GM18873 (cell line): ENCODE results near the gene C4orf51.

ENCODE experiments used
- ATAC-seq: cut with Tn5 transposase; IDR thresholded peaks from one replicate; pipeline ENCODE4 v1.9.1; 2021; ENCODE audit warnings: mild to moderate bottlenecking, moderate library complexity, moderate number of reproducible peaks; ENCODE audit not compliant: unreplicated experiment, low FRiP score

The C4orf51 gene

DNA sequence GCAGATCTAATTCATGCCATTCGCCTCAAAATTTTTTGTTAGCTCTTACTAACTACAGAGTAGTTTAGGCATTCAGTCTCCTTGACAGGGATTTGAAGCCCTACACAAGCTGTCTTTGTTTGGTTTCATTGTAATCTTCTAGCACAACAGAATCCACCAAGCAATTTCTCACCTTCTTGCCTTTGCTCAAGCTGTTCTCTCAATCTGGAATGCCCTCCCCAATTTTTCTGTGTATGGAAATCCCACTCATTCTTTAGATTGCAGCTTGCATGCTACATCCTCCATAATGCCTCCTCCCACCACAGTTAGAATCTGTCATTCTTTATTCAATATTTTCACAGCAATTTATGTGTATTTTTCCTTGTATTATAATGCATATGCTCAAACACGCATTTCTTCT, 63.7 kb downstream of the C4orf51 start:
- ATAC-seq = no peak

DNA sequence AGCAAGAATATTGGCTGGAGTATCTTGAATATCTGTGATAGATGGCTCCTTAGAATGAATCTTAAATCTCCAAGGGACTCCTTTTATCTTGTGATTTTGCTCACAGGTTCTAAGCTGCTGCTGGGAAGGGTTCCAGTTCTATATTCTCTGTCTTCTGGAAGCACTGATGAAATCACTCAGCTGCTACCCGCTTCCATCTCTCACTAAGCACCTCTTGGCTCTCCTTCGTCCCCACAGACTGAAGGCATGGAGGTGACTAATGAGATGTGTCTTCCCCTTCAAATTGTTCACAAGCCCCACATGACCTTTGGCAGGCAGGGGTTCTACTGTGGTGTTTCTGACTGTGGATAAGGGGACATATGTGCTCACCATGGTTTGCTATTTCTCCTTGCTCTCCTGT, 75.9 kb downstream of the C4orf51 start:
- no peak for ATAC-seq

DNA sequence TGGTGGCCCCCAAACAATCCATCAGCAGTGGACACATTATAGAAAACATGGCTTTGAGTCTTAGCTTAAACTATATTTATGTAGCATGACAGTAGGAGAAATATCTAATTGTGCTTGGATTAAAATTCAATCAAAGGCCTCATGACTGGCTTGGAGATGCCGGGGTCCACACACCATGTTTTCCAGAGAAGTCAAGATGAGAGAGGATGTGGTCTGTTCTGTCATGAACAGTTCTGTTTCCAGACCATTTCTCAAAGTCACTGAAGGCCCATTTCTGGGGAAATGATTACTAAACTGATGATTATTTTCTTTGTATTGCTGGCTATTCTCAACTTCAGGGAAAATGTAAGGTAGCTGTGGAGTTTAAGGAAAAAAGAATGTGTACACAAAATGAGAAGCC, 76.3 kb downstream of the C4orf51 start:
- no peak for ATAC-seq

DNA sequence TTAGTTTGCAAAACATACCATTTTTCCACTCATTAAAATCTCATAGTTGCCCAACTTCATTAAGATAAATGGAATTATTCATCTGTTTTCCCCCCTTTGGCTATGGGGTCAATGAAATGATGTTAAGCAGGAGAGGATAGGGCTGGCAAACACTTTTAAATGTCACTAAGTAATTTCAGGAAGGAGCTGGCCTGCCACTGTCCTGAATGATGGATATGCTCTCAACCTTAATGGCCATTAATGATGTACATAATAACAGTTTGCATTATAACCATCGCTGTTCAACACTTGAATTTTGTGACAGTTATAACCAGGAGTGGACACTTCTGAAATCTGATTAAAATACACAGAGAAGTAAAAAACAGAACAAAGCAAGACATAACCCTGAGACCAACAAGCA, 77.2 kb downstream of the C4orf51 start:
- ATAC-seq = no peak

DNA sequence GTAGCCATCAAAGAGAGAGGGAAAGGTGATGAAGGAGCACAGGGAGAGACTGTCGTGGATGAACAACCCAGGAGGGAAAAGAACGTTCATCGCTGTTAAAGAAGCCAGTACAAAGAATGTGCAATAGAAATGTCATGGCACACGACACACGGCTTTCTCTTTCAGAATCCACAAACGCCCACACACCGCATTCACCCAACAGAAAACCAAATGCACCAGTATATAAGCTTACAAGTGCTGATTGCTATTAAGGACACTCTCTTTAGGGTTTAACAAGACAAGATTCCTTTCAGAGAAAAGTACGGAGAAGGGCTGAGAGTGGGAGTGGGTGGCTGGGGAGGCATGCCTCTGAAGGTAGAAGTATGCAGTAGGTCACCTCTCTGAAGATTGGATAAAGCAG, 80.2 kb downstream of the C4orf51 start:
- ATAC-seq = no peak

DNA sequence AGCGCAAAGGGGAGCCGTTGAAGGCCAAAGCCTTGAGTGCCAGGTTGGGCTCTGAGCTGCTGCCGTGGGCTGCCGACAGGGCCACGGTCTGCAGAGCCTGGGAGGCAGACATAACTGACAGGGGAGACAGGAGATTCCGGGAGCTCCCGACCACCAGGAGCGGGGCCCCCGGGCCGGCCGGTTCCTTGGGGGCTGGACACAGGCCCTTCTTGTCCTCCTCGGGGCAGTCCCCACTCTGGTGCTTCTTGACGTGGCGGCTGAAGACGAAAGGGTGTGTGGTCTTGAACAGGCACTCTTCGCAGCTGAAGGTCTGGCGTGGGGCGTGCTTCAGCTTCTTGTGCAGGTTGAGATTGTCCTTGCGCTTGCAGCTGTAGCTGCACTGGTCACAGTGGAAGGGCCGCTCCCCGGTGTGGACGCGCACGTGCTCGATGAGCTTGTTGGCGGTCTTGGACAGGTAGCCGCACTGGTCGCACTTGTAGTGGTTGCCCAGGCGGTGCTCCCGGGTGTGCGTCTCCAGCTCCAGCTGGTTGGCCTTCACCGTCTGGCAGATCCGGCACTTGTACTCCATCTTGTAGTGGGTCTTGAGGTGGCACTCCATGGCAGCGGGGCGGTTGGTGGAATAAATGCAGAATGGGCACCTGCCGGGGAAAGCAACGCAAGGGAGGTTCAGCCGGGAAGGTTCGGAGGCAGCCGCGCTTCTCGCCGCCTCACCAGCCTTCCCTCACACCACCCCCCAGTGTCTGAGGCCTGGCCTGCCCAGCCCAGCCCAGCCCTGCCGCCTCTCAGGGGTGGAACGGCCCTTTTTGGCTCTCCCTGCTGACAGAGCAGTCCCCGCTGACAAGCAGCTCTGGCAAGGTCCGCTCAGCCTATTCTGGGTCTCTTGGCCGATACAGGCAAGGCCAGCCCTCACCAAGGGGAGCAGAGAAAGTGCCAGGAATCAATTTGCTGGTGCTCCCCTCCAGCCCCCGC, 81.3 kb downstream of the C4orf51 start:
- ATAC-seq = no peak

DNA sequence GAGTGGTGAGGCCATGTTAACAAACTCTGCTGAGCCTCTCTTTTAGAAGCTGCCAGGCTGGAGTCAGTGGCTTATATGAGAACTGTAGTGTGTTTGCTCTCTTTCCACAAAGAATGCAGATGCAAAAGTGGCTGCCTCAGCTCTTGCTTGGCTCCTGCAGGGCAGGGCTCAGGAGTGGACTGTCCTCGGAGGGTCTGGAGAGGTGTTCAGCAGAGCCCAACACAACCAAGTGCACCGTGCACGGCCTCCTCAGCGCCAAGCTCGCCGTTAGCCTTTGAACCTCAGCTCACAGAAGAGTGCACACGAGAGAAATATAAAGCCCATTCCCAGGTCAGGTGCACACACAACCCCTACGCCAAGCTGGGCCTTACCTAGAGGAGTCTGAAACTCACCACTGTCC, 82.8 kb downstream of the C4orf51 start:
- ATAC-seq = no peak

DNA sequence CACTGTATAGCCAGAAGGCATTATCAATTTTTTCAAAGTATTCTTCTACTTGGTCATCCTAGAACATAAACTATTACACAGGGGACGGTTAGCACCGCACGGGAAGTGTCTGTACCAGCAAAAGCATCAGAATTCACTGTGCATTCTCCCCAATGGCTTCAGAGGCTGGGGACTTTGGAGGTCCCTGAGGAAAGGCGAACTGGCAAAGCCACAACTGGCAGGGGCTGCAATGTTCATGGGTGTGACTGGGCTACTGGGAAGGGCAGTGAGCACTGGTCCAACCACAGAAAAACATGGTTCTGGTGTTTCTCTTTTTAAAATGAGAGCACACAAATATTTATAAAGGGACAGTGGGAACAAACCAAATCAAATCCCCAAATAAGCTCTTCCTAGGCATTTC, 83.5 kb downstream of the C4orf51 start:
- ATAC-seq = no peak

DNA sequence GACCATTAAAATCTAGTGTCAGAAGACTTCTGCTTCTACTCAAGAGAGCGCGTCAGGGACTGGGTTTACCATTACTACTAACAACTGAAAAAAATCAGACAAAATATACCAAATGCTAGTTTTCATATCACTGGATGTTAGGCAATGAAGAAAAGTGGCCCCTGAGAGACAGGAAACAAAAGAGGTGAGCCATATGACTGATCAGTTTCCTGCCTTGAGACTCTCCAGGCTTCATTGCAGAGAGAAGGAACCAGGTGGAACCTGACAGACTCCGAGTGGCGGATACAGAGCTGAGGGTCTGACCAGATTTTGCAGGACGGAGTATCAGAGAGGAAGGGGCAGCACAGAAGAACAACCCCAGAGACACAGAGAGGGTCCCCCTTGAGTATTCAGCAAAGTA, 86.3 kb downstream of the C4orf51 start:
- ATAC-seq = no peak

DNA sequence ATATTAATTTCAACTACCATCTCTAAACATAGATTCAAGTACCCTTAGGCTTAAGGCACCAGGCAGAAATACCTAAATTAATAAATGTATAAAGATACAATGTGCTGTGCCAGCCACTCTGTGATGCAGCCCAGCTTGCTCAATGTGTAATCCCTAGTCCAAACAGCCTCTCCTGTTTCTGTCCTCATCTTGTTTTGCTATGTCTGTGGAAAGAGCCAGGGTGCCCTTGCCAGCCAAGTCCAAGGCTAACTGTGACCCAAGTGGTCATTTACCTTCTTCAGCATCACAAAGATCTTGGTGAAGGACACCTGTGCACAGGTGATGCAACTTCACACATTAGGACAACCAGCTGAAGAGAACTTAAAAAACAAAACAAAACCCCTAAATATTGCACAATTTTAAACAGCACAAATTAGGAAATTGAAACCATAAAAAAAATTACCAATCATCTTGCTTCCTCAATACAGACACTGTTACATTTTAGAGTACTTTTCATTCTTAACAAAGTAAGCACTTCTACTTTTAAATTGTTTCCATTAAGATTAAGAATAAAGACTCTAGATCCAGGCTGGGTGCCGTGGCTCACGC, 89.6 kb downstream of the C4orf51 start:
- no peak for ATAC-seq

DNA sequence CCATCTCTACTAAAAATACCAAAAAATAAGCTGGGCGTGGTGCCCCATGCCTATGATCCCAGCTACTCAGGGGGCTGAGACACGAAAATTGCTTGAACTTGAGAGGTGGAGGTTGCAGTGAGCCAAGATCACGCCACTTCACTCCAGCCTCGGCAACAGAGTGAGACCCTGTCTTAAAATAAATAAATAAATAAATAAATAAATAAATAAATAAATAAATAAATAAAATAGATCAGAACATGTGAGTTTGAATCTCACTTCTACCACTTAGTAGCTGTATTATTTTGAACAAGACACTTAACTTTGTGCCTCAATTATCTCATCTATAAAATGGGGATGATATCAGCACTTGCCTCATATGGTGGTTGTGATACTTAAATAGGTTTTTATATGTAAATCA, 90.2 kb downstream of the C4orf51 start:
- ATAC-seq = no peak

DNA sequence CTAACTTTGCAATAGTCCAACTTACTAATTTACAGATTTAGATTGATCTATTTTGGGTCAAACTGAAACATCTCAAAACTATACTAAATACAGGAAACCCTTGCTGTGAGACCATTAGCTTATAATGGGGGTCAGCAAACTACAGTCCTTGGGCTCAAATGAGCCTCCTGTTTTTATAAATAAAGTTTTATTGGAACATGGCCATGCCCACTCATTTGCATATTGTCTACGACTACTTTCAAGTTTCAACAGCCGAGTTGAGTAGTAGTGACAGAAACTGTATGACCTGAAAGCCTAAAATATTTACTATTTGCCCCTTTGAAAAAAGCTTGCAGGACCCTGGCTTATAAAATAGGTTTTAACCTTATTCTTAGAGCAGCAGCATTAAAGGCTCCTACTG, 92.4 kb downstream of the C4orf51 start:
- ATAC-seq = no peak

DNA sequence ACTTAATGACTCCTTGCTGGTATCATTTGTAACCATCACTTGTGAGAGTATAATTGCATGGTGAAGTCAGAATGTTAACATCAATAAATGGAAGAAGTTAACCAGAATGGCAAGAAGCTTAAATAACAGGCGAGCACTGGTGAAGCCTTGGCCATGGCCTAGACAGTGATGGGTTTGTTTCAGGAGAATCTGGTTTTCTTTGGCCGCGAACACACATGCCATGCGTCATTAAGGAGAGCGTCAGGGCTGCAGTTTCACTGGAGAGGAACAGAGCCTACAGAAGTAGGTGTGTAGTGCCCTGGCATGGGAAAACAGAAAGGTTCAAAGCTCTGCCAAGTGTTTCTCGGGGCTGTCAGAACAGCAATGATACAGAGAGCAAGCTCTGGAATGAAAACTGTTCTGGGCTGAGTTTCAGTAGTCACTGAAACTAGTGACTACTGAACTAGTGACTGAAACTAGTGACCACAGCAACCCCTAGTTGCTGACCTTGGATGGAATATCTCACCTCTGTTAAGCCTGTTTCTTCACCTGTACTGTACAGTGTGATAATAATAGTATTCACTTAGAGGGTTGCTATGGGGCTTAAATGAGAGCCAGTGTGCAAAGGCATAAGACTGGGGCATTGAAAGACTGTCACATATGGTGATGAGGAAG, 93.8 kb downstream of the C4orf51 start:
- ATAC-seq = peak; percentile 94

DNA sequence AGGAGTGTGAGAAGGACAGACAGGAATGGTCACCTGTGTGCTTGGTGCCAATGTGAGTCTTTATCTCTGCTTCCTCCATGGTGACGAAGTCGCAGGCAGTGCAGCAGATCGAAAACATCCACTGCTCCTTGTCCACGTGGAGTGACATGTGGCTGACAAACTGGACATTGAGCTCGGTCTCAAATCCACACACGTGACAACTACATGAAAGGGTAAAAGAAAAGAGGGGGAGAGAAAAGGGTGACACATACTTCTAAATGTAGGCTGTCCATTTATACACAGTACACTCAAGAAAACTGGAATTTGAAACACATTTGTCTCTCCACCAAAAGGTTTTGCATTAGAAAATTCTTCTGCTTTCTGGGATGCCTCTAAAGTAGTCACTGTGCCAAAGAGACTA, 94.5 kb downstream of the C4orf51 start:
- ATAC-seq = no peak

DNA sequence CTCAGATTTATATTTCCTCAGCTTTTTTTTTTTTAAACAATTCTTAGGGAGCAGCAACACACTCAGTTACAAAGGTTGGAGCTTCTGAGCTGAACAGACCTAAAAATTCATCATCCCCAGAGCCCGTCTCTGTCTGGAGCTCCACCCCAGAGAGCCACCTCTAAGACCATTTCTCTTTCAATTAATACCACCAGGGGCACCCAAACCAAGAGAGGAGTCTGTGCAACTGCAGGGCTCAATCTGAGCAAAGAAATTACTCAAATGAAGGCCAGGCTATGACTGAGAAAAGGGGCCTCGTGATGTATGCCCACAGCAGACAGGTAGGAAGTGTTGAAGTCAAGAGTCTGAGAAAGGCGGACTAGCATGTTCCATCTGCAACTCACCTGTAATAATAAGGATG, 95.5 kb downstream of the C4orf51 start:
- no peak for ATAC-seq

DNA sequence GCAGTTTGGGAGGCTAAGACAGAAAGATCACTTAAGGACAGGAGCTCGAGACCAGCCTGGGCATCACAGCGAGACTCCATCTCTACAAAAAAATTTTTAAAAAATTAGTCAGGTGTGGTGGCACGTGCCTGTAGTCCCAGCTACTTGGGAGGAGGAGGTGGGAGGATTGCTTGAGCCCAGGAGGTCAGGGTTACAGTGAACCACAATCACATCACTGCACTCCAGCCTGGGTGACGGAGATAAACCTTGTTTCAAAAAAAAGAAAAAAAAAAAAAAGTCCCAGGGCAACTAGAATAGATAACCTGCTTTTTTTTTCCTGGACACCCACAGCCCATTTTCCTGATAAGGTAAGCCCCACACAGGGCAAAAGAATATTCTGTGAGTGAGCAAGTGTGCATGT, 96.3 kb downstream of the C4orf51 start:
- no peak for ATAC-seq

DNA sequence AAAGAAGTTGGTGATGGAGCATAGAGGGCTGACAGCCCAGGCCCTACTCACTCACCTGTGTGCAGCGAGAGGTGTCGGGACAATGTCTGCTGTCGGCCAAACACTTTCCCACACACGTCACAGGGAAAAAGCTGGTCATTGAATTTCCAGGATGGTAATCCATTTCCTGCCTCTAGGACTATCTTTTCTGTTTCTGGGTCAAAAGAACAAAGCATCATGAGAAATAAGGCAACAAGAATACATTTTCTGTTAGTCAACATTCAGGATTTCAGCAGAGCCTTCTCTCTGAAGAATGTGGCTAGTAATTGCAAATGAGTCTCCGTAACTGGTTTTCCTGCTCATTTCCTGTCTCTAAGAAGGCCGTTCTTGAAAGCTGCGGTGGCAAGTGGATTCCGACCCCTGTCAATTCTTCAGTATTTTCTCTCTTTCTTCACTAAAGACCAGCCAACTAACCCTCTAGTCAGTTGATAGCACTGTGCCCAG, 99.4 kb downstream of the C4orf51 start:
- ATAC-seq = no peak

DNA sequence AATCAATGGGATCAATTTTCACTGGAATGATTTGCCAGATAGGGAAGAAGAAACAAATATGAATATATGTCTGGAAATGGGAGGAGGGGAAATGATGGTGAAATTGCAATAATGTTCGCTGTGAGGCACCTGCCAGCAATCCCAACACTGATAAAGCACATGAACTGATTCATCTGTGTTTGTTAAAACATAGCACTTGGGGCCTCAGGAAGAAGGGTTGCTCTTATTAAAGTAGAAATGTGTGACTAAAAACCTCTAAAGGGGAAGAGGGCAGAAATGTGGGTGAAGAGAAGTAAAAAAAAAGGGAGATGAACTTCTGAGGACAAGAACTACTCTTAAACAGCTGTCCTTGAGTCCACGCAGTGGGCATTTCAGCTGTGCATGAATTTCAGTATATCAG, 101.4 kb downstream of the C4orf51 start:
- ATAC-seq = no peak
